HepG2 (cell line): ENCODE measurements around the gene EFCAB8. TPM values are rescaled to one million over a fixed set of nuclear protein-coding genes. Genes with fewer than 3 reads are reported as not detected.

Experiments
- CHD2 ChIP-seq: IDR thresholded peaks from 2 replicates; pipeline ENCODE4 v1.6.1; 2011; ENCODE audit warnings: low read depth, low read length, improper control_type of control experiment
- GPN1 ChIP-seq: sonication (generic); formaldehyde crosslinking; IDR thresholded peaks from 2 replicates; pipeline ENCODE4 v1.5.1; 2020; ENCODE audit warnings: missing genetic modification reagents, borderline replicate concordance
- KIAA2018 ChIP-seq: sonication (generic); formaldehyde crosslinking; IDR thresholded peaks from 2 replicates; pipeline ENCODE4 v1.5.0; 2020; ENCODE audit warnings: mild to moderate bottlenecking, missing genetic modification reagents, borderline replicate concordance
- NFE2L2 ChIP-seq: fragments of 150-350 bp; IDR thresholded peaks from 2 replicates; pipeline ENCODE4 v1.6.1; 2014; ENCODE audit warnings: low read length
- POGZ ChIP-seq: sonication (generic); formaldehyde crosslinking; IDR thresholded peaks from 2 replicates; pipeline ENCODE4 v1.4.0; 2020; ENCODE audit warnings: mild to moderate bottlenecking, missing genetic modification reagents
- SOX5 ChIP-seq: IDR thresholded peaks from 2 replicates; pipeline ENCODE4 v1.6.1; 2016; ENCODE audit warnings: borderline replicate concordance
- SP1 ChIP-seq, 2 experiments: fragments of 450-650 bp in 1 of 2; sonication (generic) in 1 of 2; formaldehyde crosslinking in 1 of 2; IDR thresholded peaks; 2 replicates each; pipeline versions ENCODE4 v1.4.0 to v1.6.1; 2016 to 2020; ENCODE audit warnings: missing genetic modification reagents in 1 of 2
- SRF ChIP-seq: IDR thresholded peaks from 2 replicates; pipeline ENCODE4 v1.6.1; 2011; ENCODE audit warnings: mild to moderate bottlenecking, low read depth, low read length, moderate library complexity
- ZBTB3 ChIP-seq: sonication (generic); formaldehyde crosslinking; IDR thresholded peaks from 2 replicates; pipeline ENCODE4 v1.4.0; 2020; ENCODE audit warnings: low read depth, mild to moderate bottlenecking, moderate library complexity, missing genetic modification reagents, borderline replicate concordance
- ZNF547 ChIP-seq: sonication (generic); formaldehyde crosslinking; IDR thresholded peaks from 2 replicates; pipeline ENCODE4 v1.5.1; 2020; ENCODE audit warnings: mild to moderate bottlenecking, missing genetic modification reagents
- ZNF569 ChIP-seq: sonication (generic); formaldehyde crosslinking; IDR thresholded peaks from 2 replicates; pipeline ENCODE4 v1.5.0; 2020; ENCODE audit warnings: mild to moderate bottlenecking, missing genetic modification reagents, moderate library complexity, borderline replicate concordance
- ZNF839 ChIP-seq: sonication (generic); formaldehyde crosslinking; IDR thresholded peaks from 2 replicates; pipeline ENCODE4 v1.4.0; 2020; ENCODE audit warnings: missing genetic modification reagents, mild to moderate bottlenecking, borderline replicate concordance
- polyA plus RNA-seq, 8 experiments: library from polyadenylated mRNA; depleted of rRNA in 3 of 8; stranded (reverse) in 7 of 8; unstranded in 1 of 8; fragments of >200 nt; fragmentation: Illumina TruSeq in 4 of 8; extraction: Trizol in 4 of 8; gene quantifications; 2 replicates each; pipeline versions ENCODE4 v1.2.1 to v1.2.3, GENCODE V29; 2011 to 2016; ENCODE audit warnings: low read depth in 4 of 8, missing spikeins in 1 of 8, mixed read lengths in 1 of 8; ENCODE audit not compliant: insufficient read depth in 1 of 8
- total RNA-seq, 5 experiments: library from RNA; depleted of rRNA; stranded (reverse); fragments of >200 nt; fragmentation: Illumina TruSeq; extraction: Trizol; gene quantifications; 2 replicates each; pipeline ENCODE4 v1.2.3, GENCODE V29; 2016; ENCODE audit warnings: low read depth in 1 of 5
- TF ChIP-seq, protein P1 (sequence below): sonication (generic); formaldehyde crosslinking; IDR thresholded peaks from 2 replicates; pipeline ENCODE4 v1.5.0; 2020; ENCODE audit warnings: missing genetic modification reagents, mild to moderate bottlenecking, borderline replicate concordance
- TF ChIP-seq, protein P2 (sequence below): IDR thresholded peaks from 2 replicates; pipeline ENCODE4 v1.6.1; 2016; ENCODE audit warnings: low read depth, missing genetic modification reagents, missing compliant biosample characterization

EFCAB8 gene
- total and polyA plus RNA-seq, 2 of the 13 experiments (the other 11 are each of a cell fraction or from before 2014, with no cell fraction given) = 0.15 to 0.22 TPM

DNA sequence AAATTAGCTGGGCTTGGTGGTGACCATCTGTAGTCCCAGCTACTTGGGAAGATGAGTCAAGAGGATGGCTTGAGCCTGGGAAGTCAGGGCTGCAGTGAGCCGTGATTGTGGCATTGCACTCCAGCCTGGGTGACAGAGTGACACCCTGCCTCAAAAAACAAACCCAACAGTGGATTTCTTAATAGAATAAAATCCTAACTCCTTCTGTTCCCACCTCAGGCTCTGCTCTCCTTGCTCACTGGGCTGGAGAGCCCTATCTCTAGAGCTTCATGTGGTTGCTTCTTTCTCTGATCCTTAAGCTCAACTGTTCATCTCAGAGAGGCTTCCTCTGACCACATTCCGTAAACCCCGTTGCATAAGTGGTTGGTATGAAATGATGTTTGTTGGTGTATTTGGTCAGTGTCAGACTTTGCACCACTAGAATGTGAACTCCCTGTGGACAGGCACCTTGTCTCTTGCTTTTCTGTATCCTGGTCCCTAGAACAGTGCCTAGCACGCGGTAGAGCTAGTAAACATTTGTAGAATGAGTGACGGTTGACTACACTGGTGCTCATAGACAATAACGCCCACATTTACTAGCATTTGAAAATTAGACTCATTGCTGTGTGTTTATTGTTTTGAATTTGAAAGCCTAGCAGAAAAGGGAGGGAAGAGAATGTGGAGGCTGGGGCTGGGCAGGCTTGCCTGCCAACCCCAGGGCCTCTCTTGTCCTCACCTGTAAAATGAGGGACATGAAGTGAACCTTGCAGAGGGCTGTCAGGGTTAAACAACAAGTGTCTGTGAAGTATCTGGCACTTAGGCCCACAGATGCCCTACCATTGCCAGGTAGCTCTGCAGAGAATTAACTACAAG lies 34.8 kb upstream of the EFCAB8 start (continued):
- TF ChIP-seq ZNF547 (CRISPR knock-in tag) (no peak), NFE2L2 (no peak), ZNF569 (no peak), KIAA2018 (CRISPR knock-in tag) (no peak), SP1 (IDR thresholded peaks at IDR 0.05) (no peak), SP1 (CRISPR knock-in tag; IDR thresholded peaks at IDR 0.05) (no peak; the same call in 1 of the 2 replicates), ZNF839 (CRISPR knock-in tag) (no peak), SOX5 (CRISPR knock-in tag) (0 out of 2 replicates have a peak, but pooled peaks have one; percentile 22), CHD2 (no peak), ZBTB3 (CRISPR knock-in tag) (no peak), SRF (no peak), GPN1 (CRISPR knock-in tag) (no peak), POGZ (CRISPR knock-in tag) (peak; percentile 69)
- TF ChIP-seq, protein P1, sequence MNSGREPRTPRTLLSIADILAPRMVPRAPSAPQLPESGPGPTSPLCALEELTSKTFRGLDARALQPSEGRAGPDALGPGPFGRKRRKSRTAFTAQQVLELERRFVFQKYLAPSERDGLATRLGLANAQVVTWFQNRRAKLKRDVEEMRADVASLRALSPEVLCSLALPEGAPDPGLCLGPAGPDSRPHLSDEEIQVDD (CRISPR knock-in tag) = no peak
- TF ChIP-seq, protein P2, sequence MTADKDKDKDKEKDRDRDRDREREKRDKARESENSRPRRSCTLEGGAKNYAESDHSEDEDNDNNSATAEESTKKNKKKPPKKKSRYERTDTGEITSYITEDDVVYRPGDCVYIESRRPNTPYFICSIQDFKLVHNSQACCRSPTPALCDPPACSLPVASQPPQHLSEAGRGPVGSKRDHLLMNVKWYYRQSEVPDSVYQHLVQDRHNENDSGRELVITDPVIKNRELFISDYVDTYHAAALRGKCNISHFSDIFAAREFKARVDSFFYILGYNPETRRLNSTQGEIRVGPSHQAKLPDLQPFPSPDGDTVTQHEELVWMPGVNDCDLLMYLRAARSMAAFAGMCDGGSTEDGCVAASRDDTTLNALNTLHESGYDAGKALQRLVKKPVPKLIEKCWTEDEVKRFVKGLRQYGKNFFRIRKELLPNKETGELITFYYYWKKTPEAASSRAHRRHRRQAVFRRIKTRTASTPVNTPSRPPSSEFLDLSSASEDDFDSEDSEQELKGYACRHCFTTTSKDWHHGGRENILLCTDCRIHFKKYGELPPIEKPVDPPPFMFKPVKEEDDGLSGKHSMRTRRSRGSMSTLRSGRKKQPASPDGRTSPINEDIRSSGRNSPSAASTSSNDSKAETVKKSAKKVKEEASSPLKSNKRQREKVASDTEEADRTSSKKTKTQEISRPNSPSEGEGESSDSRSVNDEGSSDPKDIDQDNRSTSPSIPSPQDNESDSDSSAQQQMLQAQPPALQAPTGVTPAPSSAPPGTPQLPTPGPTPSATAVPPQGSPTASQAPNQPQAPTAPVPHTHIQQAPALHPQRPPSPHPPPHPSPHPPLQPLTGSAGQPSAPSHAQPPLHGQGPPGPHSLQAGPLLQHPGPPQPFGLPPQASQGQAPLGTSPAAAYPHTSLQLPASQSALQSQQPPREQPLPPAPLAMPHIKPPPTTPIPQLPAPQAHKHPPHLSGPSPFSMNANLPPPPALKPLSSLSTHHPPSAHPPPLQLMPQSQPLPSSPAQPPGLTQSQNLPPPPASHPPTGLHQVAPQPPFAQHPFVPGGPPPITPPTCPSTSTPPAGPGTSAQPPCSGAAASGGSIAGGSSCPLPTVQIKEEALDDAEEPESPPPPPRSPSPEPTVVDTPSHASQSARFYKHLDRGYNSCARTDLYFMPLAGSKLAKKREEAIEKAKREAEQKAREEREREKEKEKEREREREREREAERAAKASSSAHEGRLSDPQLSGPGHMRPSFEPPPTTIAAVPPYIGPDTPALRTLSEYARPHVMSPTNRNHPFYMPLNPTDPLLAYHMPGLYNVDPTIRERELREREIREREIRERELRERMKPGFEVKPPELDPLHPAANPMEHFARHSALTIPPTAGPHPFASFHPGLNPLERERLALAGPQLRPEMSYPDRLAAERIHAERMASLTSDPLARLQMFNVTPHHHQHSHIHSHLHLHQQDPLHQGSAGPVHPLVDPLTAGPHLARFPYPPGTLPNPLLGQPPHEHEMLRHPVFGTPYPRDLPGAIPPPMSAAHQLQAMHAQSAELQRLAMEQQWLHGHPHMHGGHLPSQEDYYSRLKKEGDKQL (CRISPR knock-in tag) = no peak
